Progenitor cell of endocrine pancreas (in vitro differentiated cells): Measurements from ENCODE around the gene DDX31. TPM values are rescaled to one million over a fixed set of nuclear protein-coding genes. Genes with fewer than 3 reads are reported as not detected.

Experiments used
- DNase-seq: peaks from one replicate; pipeline ENCODE4 v3.0.0; 2021; ENCODE audit warnings: low spot score; ENCODE audit not compliant: unreplicated experiment
- H3K27ac Mint-ChIP-seq: 2 replicates; pipeline ENCODE4 v1.8.0; 2021; ENCODE audit warnings: mild to moderate bottlenecking, moderate library complexity, mixed read lengths
- H3K27me3 Mint-ChIP-seq: 2 replicates; pipeline ENCODE4 v1.8.0; 2021; ENCODE audit warnings: mixed read lengths
- H3K36me3 Mint-ChIP-seq: 2 replicates; pipeline ENCODE4 v1.8.0; 2022; ENCODE audit warnings: mixed read lengths; ENCODE audit not compliant: insufficient read depth
- H3K4me1 Mint-ChIP-seq: 2 replicates; pipeline ENCODE4 v1.8.0; 2021; ENCODE audit warnings: low read depth, mixed read lengths
- H3K4me3 Mint-ChIP-seq: 2 replicates; pipeline ENCODE4 v1.8.0; 2021; ENCODE audit warnings: low read depth, mild to moderate bottlenecking, moderate library complexity, mixed read lengths
- H3K9me3 Mint-ChIP-seq: 2 replicates; pipeline ENCODE4 v1.8.0; 2021; ENCODE audit warnings: low read depth, mixed read lengths
- CTCF ChIP-seq: fragments of 200-600 bp; sonication (generic); IDR thresholded peaks from one replicate; pipeline ENCODE4 v1.5.0; 2021; ENCODE audit warnings: antibody characterized with exemption, mild to moderate bottlenecking; ENCODE audit not compliant: unreplicated experiment
- total RNA-seq: library from RNA; stranded (reverse); gene quantifications from 2 replicates; pipeline ENCODE4 v1.2.1, GENCODE V29; 2021

DDX31 gene
- total RNA-seq, 1 donor from 2014 or later: 16.7 TPM

- Mint-ChIP-seq H3K9me3 (no peaks in the 10 kb centered on the region), H3K4me1 (no peaks in the 10 kb centered on the region), H3K4me3 (no peak overlapping the region), H3K27ac (no peak overlapping the region), H3K27me3 (peaks cover 13% of the 10 kb centered on the region), H3K36me3 (no peaks in the 10 kb centered on the region)
- DNase-seq: no peak
- no peak for TF ChIP-seq CTCF
These were observed 122.3 kb downstream of the DDX31 start for GRCh38 chr9:132547436-132547835.

GRCh38 chr9:132547052-132547431 lies 122.7 kb downstream of the DDX31 start:
- no peaks in the 10 kb centered on the region for H3K4me1 Mint-ChIP-seq

GRCh38 chr9:132546148-132547051 lies 123.4 kb downstream of the DDX31 start:
- Mint-ChIP-seq H3K9me3 (no peaks in the 10 kb centered on the region), H3K36me3 (no peaks in the 10 kb centered on the region), H3K27me3 (peaks cover 13% of the 10 kb centered on the region), H3K4me1 (no peaks in the 10 kb centered on the region), H3K4me3 (peak overlapping the region; percentile 69), H3K27ac (peak overlapping the region; percentile 66)
- DNase-seq: peak; percentile 45
- TF ChIP-seq CTCF: peak; percentile 68

More at GRCh38 chr9:132547052-132547431, 122.7 kb downstream of the DDX31 start:
- no peaks in the 10 kb centered on the region for H3K36me3 Mint-ChIP-seq
- H3K4me3 Mint-ChIP-seq: no peak overlapping the region
- DNase-seq: no peak
- no peak overlapping the region for H3K27ac Mint-ChIP-seq
- TF ChIP-seq CTCF: no peak
- H3K9me3 Mint-ChIP-seq: no peaks in the 10 kb centered on the region
- peaks cover 13% of the 10 kb centered on the region for H3K27me3 Mint-ChIP-seq

- H3K4me3 Mint-ChIP-seq: peak overlapping the region; percentile 26
- H3K27ac Mint-ChIP-seq: no peak overlapping the region
- no peak for TF ChIP-seq CTCF
- peaks cover 10% of the 10 kb centered on the region for H3K27me3 Mint-ChIP-seq
- H3K9me3 Mint-ChIP-seq: no peaks in the 10 kb centered on the region
- no peak for DNase-seq
- H3K36me3 Mint-ChIP-seq: no peaks in the 10 kb centered on the region
- H3K4me1 Mint-ChIP-seq: no peaks in the 10 kb centered on the region
These were observed 124.2 kb downstream of the DDX31 start for GRCh38 chr9:132545578-132545977.

GRCh38 chr9:132543960-132544359 lies 125.8 kb downstream of the DDX31 start:
- Mint-ChIP-seq H3K4me1 (no peaks in the 10 kb centered on the region), H3K36me3 (no peaks in the 10 kb centered on the region), H3K4me3 (no peak overlapping the region), H3K27ac (no peak overlapping the region), H3K9me3 (no peaks in the 10 kb centered on the region), H3K27me3 (peaks cover 10% of the 10 kb centered on the region)
- no peak for DNase-seq
- TF ChIP-seq CTCF: no peak
